Cardiac fibroblast (primary cell): Measurements from ENCODE around the gene EDARADD.

Source experiments
- DNase-seq, 2 donors: peaks; one replicate each; pipeline versions ENCODE4 v3.0.0 to v3.0.0-alpha.2; 2010; ENCODE audit warnings: low read depth in 2 of 2
- H3K4me3 ChIP-seq, 2 donors: replicated peaks in 1 of 2; 1 replicate in 1 of 2; 2 replicates in 1 of 2; pipeline ENCODE4 v1.5.1; 2011; ENCODE audit warnings: low read depth in 2 of 2, low read length in 2 of 2, mild to moderate bottlenecking in 2 of 2, moderate library complexity in 1 of 2
- TF ChIP-seq, protein P1 (sequence below): IDR thresholded peaks from one replicate; pipeline ENCODE4 v1.5.1; 2011; ENCODE audit warnings: low read depth, mild to moderate bottlenecking, low read length, inconsistent platforms

Gene EDARADD

DNA sequence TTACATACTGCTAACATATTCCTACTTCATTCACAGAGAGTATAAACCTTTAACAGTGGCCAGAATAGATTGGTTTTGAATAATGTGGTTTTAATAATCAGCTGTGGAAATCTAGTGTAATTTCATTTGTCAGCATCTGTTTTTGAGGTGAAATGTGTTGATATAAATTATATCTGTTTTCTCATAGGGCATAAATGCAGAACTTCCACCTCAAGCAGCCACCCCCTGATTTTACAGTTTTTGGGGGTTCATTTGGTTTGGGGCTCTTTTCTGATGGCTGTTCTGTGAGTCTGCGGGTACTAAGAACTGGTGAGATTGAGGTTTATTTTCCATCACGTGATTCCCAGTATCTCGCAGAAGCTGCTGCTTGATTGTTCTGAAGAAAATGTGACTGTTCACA is 23.2 kb downstream of the EDARADD start:
- DNase-seq = no peak
- no peak overlapping the region for H3K4me3 ChIP-seq
- TF ChIP-seq, protein P1, sequence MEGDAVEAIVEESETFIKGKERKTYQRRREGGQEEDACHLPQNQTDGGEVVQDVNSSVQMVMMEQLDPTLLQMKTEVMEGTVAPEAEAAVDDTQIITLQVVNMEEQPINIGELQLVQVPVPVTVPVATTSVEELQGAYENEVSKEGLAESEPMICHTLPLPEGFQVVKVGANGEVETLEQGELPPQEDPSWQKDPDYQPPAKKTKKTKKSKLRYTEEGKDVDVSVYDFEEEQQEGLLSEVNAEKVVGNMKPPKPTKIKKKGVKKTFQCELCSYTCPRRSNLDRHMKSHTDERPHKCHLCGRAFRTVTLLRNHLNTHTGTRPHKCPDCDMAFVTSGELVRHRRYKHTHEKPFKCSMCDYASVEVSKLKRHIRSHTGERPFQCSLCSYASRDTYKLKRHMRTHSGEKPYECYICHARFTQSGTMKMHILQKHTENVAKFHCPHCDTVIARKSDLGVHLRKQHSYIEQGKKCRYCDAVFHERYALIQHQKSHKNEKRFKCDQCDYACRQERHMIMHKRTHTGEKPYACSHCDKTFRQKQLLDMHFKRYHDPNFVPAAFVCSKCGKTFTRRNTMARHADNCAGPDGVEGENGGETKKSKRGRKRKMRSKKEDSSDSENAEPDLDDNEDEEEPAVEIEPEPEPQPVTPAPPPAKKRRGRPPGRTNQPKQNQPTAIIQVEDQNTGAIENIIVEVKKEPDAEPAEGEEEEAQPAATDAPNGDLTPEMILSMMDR = no peak

DNA sequence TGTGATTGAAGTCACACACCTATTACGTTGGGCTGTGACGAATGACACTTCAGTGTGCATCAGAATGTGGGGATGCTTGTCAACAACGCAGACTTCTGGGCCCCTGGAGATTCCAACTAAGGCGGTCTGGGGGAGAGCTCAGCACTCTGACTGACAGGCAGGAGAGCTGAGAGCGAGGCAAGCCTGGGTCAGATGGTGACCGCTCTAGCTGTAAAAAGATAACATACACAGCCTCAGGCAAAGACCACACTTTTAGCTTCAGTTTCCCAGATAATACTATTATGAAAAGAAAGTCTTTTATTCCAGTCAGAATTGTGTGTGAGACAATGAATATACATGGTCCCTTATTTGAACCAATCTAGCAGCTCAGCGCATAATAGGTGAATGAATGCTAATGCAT is 25.4 kb downstream of the EDARADD start:
- no peak overlapping the region for H3K4me3 ChIP-seq
- DNase-seq = no peak
- TF ChIP-seq, protein P1 = no peak

DNA sequence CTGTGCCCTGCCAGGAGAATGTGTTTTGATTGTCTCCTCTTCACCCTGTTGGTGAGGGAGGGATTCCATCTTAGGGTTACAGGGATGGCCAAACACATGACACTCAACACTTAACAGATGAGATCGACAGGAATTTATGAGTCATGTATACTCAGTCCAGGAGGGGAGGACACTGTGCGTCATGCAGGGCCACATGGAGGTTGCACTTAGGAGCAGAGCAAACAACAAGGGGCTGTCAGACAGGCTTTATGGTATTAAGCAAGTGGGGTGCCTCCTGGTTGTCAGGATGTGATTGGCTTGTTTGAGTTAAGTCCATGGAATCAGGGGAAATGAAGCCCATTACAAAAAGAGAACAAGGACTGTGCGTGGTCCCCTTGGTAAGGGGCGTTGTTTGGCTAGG is 26.9 kb downstream of the EDARADD start:
- peak in 1 of 2 donors; percentile 13 for DNase-seq
- TF ChIP-seq, protein P1 = no peak
- no peak overlapping the region for H3K4me3 ChIP-seq

DNA sequence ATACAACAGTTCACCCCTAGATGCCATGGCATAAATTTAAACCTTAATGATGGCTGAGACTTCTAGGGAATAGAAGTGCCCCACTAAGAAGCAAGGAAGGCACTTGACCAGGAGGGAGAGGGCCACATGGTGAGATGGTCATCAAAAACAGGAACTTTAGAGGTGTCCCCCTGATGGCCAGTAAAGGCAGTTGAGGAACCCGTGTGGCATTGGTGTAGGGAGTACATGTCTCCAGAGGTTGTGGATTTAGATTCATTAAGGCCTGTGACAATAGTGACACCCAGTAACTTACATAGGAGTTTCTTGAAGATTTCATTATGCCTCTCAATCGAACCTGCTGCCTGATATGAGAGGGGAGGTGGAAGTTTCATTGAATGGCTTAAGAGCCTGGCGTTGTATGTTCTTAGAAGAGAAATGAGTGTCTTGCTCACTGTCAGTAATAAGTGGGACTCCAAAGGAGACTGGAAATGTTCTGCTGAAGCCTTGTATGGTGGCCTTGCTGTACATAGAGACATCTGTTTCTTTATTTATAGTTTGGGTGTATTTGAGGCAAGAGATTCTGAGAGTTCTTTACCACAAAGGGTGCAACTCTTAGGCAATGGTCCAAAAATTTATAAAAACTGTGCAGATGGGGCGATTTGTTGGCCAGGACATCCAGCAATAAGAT is 27.9 kb downstream of the EDARADD start:
- no peak overlapping the region for H3K4me3 ChIP-seq
- TF ChIP-seq, protein P1 = no peak
- DNase-seq = no peak

DNA sequence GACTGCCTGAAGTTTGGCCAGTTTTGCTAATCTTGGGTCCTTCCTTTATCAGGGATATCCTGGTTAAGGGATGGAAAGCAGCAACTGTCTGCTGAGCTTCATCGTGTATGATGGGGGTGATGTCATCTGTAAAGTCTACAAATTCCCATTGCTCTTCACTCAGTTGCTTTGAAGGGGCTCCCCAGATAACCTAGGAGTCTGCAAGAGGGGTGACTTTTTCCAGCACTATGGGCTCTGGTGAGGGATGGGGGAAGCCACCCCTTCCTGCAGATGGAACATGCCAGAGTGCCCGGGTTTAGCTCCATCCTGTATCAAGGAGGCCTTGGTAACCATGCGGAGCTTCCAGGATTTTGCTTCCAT is 28.4 kb downstream of the EDARADD start:
- DNase-seq = no peak
- no peak overlapping the region for H3K4me3 ChIP-seq
- TF ChIP-seq, protein P1 = no peak

DNA sequence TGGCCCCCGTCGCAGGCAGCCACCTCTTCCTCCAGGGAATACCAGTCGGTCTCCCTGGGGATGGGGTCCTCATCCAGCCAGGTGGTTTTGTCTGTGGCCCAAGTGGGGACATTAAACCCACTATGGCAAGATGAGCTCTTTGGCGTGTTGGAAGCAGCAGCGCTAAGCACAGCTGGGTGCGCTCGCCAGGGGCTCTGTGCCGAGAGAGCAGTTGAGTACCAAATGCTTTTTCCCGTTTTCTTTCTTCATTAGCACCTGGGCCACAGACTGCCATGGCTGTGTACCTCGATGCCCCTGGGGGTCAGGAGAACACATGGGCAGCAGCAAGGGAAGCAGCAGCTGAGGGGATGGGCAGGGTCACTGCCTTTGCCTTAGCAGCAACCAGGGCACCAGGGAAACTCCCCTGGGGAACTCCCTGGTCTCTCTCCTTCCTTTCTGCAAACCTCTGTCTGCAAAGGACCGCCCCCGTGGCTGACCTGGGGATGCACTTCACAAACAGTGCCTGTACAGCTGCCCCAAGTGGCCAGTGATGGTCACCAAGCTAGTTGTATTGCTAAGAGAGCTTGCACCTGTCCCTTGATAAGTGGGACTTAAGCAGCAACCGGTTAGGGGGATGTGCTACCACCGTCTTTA is 31.1 kb downstream of the EDARADD start:
- DNase-seq = no peak
- TF ChIP-seq, protein P1 = no peak
- H3K4me3 ChIP-seq = no peak overlapping the region

DNA sequence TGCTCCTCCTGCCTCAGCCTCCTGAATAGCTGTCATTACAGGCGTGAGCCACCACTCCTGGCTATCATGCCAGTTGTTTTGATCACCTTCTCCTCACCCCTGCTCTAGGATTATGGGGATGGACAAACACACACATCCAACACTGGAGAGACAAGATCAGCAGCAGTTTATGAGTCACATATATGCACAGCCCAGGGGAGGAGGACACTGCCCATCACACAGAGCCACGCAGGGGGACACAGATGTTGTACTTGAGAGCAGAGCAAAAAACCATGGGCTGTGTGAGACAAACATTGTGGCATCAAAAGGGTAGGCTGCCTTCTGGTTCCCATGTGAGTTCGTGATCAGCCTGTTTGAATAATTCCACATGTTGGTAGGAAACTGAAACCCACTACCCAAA is 32.1 kb downstream of the EDARADD start:
- no peak for DNase-seq
- TF ChIP-seq, protein P1 = no peak

More for the DNA sequence above, 32.1 kb downstream of the EDARADD start:
- no peak overlapping the region for H3K4me3 ChIP-seq
